ENCODE results near the gene NEU3.

Gene NEU3

GRCh38 chr11:75031771-75032549, 43.2 kb downstream of the NEU3 start:
- peak overlapping the region; percentile 58 for H3K27ac ChIP-seq
- H3K36me3 ChIP-seq (replicated peaks) = no peaks in the 10 kb centered on the region
- in situ Hi-C loops (cut with HindIII; ENCODE audit: low pct_ligation_motif_present, low sequenced_read_pairs) = no loop called here
- H3K4me3 ChIP-seq (ENCODE audit: low read depth, low read length) = no peak overlapping the region
- TF ChIP-seq CTCF (IDR thresholded peaks at IDR 0.05; ENCODE audit: low read depth, low read length, missing control alignments) = peak; percentile 90
- no peaks in the 10 kb centered on the region for H3K27me3 ChIP-seq (replicated peaks)
- DNase-seq = peak; percentile 62

- Histone ChIP-seq H3K27ac (no peak overlapping the region), H3K27me3 (replicated peaks) (no peaks in the 10 kb centered on the region), H3K36me3 (replicated peaks) (no peaks in the 10 kb centered on the region), H3K4me3 (ENCODE audit: low read depth, low read length) (no peak overlapping the region)
- no peak for DNase-seq
- no peak for TF ChIP-seq CTCF (IDR thresholded peaks at IDR 0.05; ENCODE audit: low read depth, low read length, missing control alignments)
- in situ Hi-C loops (cut with HindIII; ENCODE audit: low pct_ligation_motif_present, low sequenced_read_pairs) = no loop called here
Observed at GRCh38 chr11:75032550-75032935, 43.8 kb downstream of the NEU3 start.

GRCh38 chr11:75033916-75034315, 45.2 kb downstream of the NEU3 start:
- Histone ChIP-seq H3K27me3 (replicated peaks) (no peaks in the 10 kb centered on the region), H3K4me3 (ENCODE audit: low read depth, low read length) (no peak overlapping the region), H3K27ac (no peak overlapping the region), H3K36me3 (replicated peaks) (no peaks in the 10 kb centered on the region)
- in situ Hi-C loops (cut with HindIII; ENCODE audit: low pct_ligation_motif_present, low sequenced_read_pairs) = no loop called here
- TF ChIP-seq CTCF (IDR thresholded peaks at IDR 0.05; ENCODE audit: low read depth, low read length, missing control alignments) = no peak
- DNase-seq = no peak

GRCh38 chr11:75035256-75035655, 46.5 kb downstream of the NEU3 start:
- no peak overlapping the region for H3K4me3 ChIP-seq (ENCODE audit: low read depth, low read length)
- no peaks in the 10 kb centered on the region for H3K27me3 ChIP-seq (replicated peaks)
- no peak for TF ChIP-seq CTCF (IDR thresholded peaks at IDR 0.05; ENCODE audit: low read depth, low read length, missing control alignments)
- H3K27ac ChIP-seq = no peak overlapping the region
- in situ Hi-C loops (cut with HindIII; ENCODE audit: low pct_ligation_motif_present, low sequenced_read_pairs) = no loop called here
- no peak for DNase-seq
- H3K36me3 ChIP-seq (replicated peaks) = no peaks in the 10 kb centered on the region

- in situ Hi-C loops (cut with HindIII; ENCODE audit: low pct_ligation_motif_present, low sequenced_read_pairs) = no loop called here
Observed at GRCh38 chr11:75035911-75036565, 47.3 kb downstream of the NEU3 start.

More at GRCh38 chr11:75035911-75036565, 47.3 kb downstream of the NEU3 start:
- no peak for TF ChIP-seq CTCF (IDR thresholded peaks at IDR 0.05; ENCODE audit: low read depth, low read length, missing control alignments)
- Histone ChIP-seq H3K27ac (no peak overlapping the region), H3K36me3 (replicated peaks) (no peaks in the 10 kb centered on the region), H3K27me3 (replicated peaks) (no peaks in the 10 kb centered on the region), H3K4me3 (ENCODE audit: low read depth, low read length) (no peak overlapping the region)
- DNase-seq = no peak

Measured in brain microvascular endothelial cell (primary cell).